HFFc6 (cell line): ENCODE measurements around the gene ITGA11. TPM values are rescaled to one million over a fixed set of nuclear protein-coding genes. Genes with fewer than 3 reads are reported as not detected.

Experiments used
- DNase-seq: peaks from one replicate; pipeline ENCODE4 v3.0.0-alpha.2; 2018
- H3K27ac Mint-ChIP-seq: 2 replicates; pipeline ENCODE4 v1.8.0; 2020; ENCODE audit warnings: mild to moderate bottlenecking, mixed read lengths
- H3K27me3 Mint-ChIP-seq: 2 replicates; pipeline ENCODE4 v1.8.0; 2021; ENCODE audit warnings: mild to moderate bottlenecking, moderate library complexity, mixed read lengths; ENCODE audit not compliant: insufficient read depth
- H3K36me3 Mint-ChIP-seq: 2 replicates; pipeline ENCODE4 v1.8.0; 2021; ENCODE audit warnings: low read depth, mixed read lengths
- H3K4me1 Mint-ChIP-seq: 2 replicates; pipeline ENCODE4 v1.8.0; 2020; ENCODE audit warnings: low read depth, mixed read lengths
- H3K4me3 Mint-ChIP-seq: 2 replicates; pipeline ENCODE4 v1.8.0; 2020; ENCODE audit warnings: mild to moderate bottlenecking, moderate library complexity, mixed read lengths
- H3K9me3 Mint-ChIP-seq: 2 replicates; pipeline ENCODE4 v1.8.0; 2020; ENCODE audit warnings: mild to moderate bottlenecking, mixed read lengths
- CTCF ChIP-seq: fragments of 200-600 bp; sonication (generic); IDR thresholded peaks from 2 replicates; pipeline ENCODE4 v1.5.0; 2021; ENCODE audit warnings: antibody characterized with exemption, mild to moderate bottlenecking
- total RNA-seq, 6 experiments: library from RNA; stranded (reverse); fragmentation: NEBNext Ultra II Directional; extraction: Animal tissue kit (Norgen Biotek cat#: 25700); gene quantifications; 2 replicates in 1 of 6; 3 replicates in 5 of 6; pipeline ENCODE4 v1.2.3, GENCODE V29; 2021

ITGA11 gene
- total RNA-seq, 6 experiments from 2014 or later, result 1.2 to 2.1 (median 1.4) TPM

GRCh38 chr15:68310804-68311463 is 121.0 kb downstream of the ITGA11 start:
- Mint-ChIP-seq H3K4me3 (no peak overlapping the region), H3K4me1 (peaks cover 34% of the 10 kb centered on the region), H3K36me3 (no peaks in the 10 kb centered on the region), H3K27ac (no peak overlapping the region), H3K9me3 (no peaks in the 10 kb centered on the region), H3K27me3 (peaks cover 4% of the 10 kb centered on the region)
- no peak for DNase-seq
- no peak for TF ChIP-seq CTCF

DNA sequence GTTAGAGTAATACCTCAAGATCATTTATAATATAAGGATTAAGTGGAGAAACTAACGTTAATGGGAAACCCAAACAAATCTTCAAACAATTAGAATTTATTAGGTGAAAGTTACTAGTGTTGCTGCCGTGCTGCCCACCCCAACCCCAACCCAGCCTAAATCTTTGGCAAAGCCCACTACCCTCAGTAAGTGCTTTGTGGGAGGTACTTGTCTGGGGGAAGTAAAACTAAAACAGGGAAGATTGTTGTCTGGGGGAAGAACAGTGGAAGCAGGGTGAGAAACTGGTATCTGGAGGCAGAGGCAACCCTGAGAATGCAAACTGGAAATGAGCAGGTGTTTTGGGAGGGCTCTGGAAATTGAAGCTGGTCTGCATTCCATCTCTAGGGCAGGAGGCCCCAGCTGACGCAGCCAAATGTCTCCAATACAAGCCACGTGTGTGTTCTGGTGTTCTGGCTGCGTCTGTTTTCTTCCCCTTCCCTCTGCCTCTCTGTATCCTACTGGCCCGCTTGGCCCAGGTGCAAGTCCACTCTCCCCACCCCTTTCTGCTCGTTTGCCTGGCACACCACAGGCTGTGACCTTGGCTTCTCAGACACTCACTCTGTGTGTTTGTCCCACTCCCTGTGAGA is 121.7 kb downstream of the ITGA11 start:
- TF ChIP-seq CTCF, result no peak
- Mint-ChIP-seq H3K4me1 (peaks cover 35% of the 10 kb centered on the region), H3K27ac (no peak overlapping the region), H3K27me3 (peaks cover 4% of the 10 kb centered on the region), H3K9me3 (no peaks in the 10 kb centered on the region), H3K4me3 (no peak overlapping the region), H3K36me3 (no peaks in the 10 kb centered on the region)
- DNase-seq, result no peak

DNA sequence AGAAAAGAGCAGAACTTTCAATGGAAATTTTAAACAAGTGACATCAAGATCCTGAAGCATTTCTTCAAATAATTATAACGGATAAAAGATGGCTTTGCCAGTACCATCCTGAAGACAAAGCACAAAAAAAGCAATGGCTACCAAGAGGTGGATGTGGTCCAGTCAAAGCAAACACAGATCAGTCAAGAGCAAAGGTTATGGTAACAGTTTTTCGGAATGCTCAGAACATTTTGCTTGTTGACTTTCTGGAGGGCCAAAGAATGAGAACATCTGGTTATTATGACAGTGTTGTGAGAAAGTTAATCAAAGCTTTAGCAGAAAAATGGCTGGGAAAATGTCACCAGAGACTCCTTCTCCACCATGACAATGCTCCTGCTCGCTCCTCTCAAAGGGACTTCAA is 122.9 kb downstream of the ITGA11 start:
- no peak for DNase-seq

DNA sequence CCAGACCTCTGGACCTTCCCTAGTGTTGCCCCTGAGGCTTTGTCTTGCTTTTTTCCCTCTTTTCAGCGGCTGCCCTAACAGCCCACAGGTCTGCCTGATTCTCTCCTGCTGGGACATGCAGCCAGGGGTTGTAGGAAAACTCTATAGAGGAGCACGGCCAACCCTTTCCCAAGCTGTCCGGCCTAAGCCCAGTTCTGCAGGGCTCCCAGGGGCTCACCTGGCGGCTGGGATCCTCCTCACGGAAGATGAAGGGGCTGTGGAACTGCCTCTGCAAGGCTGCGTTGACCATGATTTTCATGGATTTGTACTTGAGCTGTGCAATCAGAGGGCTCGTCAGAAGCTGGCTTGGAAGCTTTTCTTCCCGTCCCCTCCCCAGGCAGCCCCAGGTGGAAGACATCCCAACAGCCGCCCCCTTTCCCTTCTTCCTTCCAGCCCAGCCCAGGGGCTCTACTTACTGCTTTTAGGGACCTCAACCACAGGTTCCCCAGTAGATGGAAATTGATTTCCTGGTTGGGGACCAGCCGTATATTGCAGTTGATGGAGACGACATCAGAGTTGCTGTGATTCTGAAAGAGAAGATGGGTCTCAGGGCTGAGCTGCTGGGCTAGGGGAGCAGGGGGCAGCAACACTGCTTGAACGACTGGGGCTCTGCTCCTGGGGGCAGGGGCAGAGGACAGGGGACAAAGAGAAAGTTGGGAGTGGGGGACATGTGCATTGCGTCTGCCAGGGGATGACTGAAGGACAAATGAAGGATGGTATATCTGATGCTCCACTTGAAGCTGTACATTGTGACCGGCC is 124.6 kb downstream of the ITGA11 start:
- peaks cover 2% of the 10 kb centered on the region; the same call in 1 of the 2 replicates for H3K27me3 Mint-ChIP-seq
- H3K9me3 Mint-ChIP-seq, result no peaks in the 10 kb centered on the region
- H3K27ac Mint-ChIP-seq, result no peak overlapping the region
- H3K36me3 Mint-ChIP-seq, result no peaks in the 10 kb centered on the region
- peaks cover 41% of the 10 kb centered on the region for H3K4me1 Mint-ChIP-seq
- DNase-seq, result no peak
- no peak for TF ChIP-seq CTCF
- no peak overlapping the region for H3K4me3 Mint-ChIP-seq

More for the DNA sequence above, 122.9 kb downstream of the ITGA11 start:
- Mint-ChIP-seq H3K36me3 (no peaks in the 10 kb centered on the region), H3K27ac (no peak overlapping the region), H3K27me3 (peaks cover 4% of the 10 kb centered on the region), H3K4me1 (peaks cover 47% of the 10 kb centered on the region), H3K4me3 (no peak overlapping the region), H3K9me3 (no peaks in the 10 kb centered on the region)
- no peak for TF ChIP-seq CTCF

DNA sequence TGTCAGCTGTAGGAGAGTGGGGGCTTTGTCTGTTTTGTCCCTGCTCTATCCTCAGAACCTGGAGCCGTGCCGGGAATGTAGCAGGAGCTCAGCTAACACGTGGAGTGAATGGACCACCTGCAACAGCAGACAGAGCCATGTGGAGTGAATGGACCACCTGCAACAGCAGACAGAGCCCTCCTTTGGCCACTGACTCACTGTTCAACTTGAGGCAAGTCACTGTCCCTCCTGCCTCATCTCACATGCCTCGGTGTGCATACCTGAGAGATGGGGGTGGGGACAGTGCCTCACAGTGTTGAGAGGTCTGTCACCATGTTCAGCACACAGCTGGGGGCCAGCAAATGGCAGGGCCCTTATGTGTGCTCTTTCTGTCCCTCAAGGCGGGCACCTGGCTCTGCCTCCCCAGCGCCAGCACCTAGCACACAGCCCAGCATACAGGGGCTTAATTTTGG is 126.5 kb downstream of the ITGA11 start:
- Mint-ChIP-seq H3K9me3 (no peaks in the 10 kb centered on the region), H3K27me3 (no peaks in the 10 kb centered on the region; the same call in 1 of the 2 replicates), H3K27ac (no peak overlapping the region), H3K4me3 (no peak overlapping the region), H3K36me3 (no peaks in the 10 kb centered on the region), H3K4me1 (peaks cover 41% of the 10 kb centered on the region)
- no peak for DNase-seq
- no peak for TF ChIP-seq CTCF
